ENCODE results near the gene IL18R1.

The IL18R1 gene

DNA sequence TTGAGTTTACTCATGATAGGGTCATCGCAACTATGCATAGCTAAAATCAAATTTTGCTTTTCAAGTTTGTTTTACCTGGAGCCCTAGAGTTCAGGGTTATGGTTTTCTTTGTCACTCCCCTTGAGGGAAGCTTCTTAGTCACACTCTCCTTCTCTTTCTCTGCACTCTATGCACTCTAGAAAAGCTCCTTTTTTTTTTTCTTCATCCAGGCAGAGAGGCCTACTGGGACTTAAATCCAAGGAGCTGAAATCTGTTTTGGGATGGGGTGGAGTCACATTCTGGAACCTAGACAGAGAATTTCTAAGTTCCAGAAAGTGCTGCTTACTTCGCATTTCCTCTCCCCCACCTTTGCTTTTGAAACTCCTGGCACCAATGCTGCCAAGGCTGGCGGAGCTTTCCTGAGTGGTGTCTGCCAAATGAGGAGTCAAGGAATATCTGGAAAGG, 19.1 kb upstream of the IL18R1 start:
- H3K27ac Mint-ChIP-seq: no peak overlapping the region
- peaks cover 0 to 8% of the 10 kb centered on the region in 2 donors for H3K9me3 Mint-ChIP-seq
- H3K4me1 Mint-ChIP-seq: peaks cover 24% of the 10 kb centered on the region
- no peak overlapping the region for H3K4me3 Mint-ChIP-seq
- peaks cover 12% of the 10 kb centered on the region for H3K27me3 Mint-ChIP-seq
- no peak for ATAC-seq
- no peak for DNase-seq

DNA sequence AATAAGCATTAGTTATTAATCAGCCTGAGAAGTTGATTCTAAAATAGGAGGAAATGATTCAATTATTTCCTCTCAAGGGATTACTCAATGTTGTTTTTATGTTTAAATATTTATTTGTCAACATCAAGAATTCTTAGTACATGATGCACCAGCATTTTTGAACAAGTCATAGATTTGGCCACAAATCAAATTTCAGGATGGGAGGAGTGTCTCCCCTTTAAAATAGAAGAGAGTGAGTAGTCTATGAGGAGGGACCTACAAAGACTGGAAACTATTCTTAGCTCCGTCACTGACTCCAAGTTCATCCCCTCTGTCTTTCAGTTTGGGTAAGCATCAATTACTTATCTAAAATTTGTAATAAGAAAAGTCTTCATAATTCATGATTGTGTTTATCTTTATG, 18.6 kb upstream of the IL18R1 start:
- H3K4me1 Mint-ChIP-seq: peaks cover 24% of the 10 kb centered on the region
- H3K27me3 Mint-ChIP-seq: peaks cover 12% of the 10 kb centered on the region
- no peak for DNase-seq
- no peak overlapping the region for H3K4me3 Mint-ChIP-seq
- peaks cover 0 to 8% of the 10 kb centered on the region in 2 donors for H3K9me3 Mint-ChIP-seq
- ATAC-seq: no peak
- no peak overlapping the region for H3K27ac Mint-ChIP-seq

GRCh38 chr2:102337481-102338386, 17.9 kb upstream of the IL18R1 start:
- H3K9me3 Mint-ChIP-seq: peaks cover 0 to under 1% of the 10 kb centered on the region in 2 donors
- H3K27ac Mint-ChIP-seq: no peak overlapping the region
- H3K27me3 Mint-ChIP-seq: peaks cover 4% of the 10 kb centered on the region
- H3K4me1 Mint-ChIP-seq: peaks cover 24% of the 10 kb centered on the region
- ATAC-seq (peak; percentile 85), DNase-seq (no peak)
- no peak overlapping the region for H3K4me3 Mint-ChIP-seq

- Mint-ChIP-seq H3K27me3 (no peaks in the 10 kb centered on the region), H3K4me1 (peaks cover 15% of the 10 kb centered on the region), H3K9me3 (no peaks in the 10 kb centered on the region), H3K27ac (no peak overlapping the region), H3K4me3 (no peak overlapping the region)
- ATAC-seq (no peak), DNase-seq (no peak)
Observed at GRCh38 chr2:102340778-102341177, 14.8 kb upstream of the IL18R1 start.

- no peaks in the 10 kb centered on the region for H3K9me3 Mint-ChIP-seq
- peaks cover 6% of the 10 kb centered on the region for H3K27me3 Mint-ChIP-seq
- ATAC-seq (no peak), DNase-seq (no peak)
- H3K4me1 Mint-ChIP-seq: peaks cover 2% of the 10 kb centered on the region
- H3K27ac Mint-ChIP-seq: no peak overlapping the region
- H3K4me3 Mint-ChIP-seq: no peak overlapping the region
Observed at GRCh38 chr2:102342888-102343287, 12.7 kb upstream of the IL18R1 start.

- DNase-seq: no peak
- Mint-ChIP-seq H3K4me1 (no peaks in the 10 kb centered on the region), H3K4me3 (no peak overlapping the region), H3K27ac (no peak overlapping the region), H3K9me3 (no peaks in the 10 kb centered on the region), H3K27me3 (peaks cover 6% of the 10 kb centered on the region)
- no peak for ATAC-seq
Observed at GRCh38 chr2:102344397-102344796, 11.2 kb upstream of the IL18R1 start.

GRCh38 chr2:102345329-102345920, 10.2 kb upstream of the IL18R1 start:
- DNase-seq (no peak), ATAC-seq (no peak)
- no peaks in the 10 kb centered on the region for H3K9me3 Mint-ChIP-seq
- no peak overlapping the region for H3K27ac Mint-ChIP-seq
- H3K27me3 Mint-ChIP-seq: peaks cover 6% of the 10 kb centered on the region
- no peaks in the 10 kb centered on the region for H3K4me1 Mint-ChIP-seq
- no peak overlapping the region for H3K4me3 Mint-ChIP-seq

DNA sequence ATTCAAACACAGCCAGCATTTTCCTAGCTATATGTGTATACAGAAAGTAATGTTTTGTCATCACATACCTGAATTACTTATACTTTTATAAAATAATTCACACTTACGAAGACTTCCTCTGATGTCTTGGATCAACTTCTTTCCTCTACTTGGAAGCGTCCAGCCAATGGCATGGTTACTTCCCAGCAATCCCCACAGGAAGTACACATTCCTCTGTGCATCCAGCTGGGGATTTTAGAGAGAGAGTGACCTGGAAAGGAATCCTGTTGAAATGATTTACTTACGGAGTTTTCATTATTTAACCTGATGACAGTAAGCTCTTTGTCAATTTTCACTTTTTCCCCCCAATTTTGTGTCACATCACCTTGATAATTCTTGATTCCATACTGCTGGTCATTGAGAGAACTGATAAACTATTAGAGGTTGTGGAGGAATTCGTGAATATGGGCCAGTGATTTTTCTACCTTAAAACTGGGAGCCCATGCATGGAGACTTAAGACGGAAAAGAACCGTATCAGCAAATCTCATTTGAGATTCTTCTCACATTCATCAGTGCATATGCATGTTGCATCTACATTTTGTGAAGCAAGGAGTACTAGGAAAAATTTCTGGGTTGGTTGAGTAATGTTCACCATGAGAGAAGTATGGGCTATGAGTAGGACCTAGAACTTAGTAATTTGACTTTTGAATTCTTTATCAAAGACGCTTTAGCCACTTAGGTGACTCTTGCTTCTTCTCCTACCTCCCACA, 9.0 kb upstream of the IL18R1 start:
- ATAC-seq (no peak), DNase-seq (no peak)
- Mint-ChIP-seq H3K9me3 (no peaks in the 10 kb centered on the region), H3K27me3 (peaks cover 6% of the 10 kb centered on the region), H3K4me3 (no peak overlapping the region), H3K27ac (no peak overlapping the region), H3K4me1 (no peaks in the 10 kb centered on the region)

- peaks cover 6% of the 10 kb centered on the region for H3K27me3 Mint-ChIP-seq
- no peak for ATAC-seq
- H3K4me1 Mint-ChIP-seq: peaks cover 5% of the 10 kb centered on the region
- H3K4me3 Mint-ChIP-seq: no peak overlapping the region
- DNase-seq: no peak
- no peak overlapping the region for H3K27ac Mint-ChIP-seq
- H3K9me3 Mint-ChIP-seq: no peaks in the 10 kb centered on the region
Observed at GRCh38 chr2:102350137-102350793, 5.3 kb upstream of the IL18R1 start.

GRCh38 chr2:102356381-102356712, 751 bp downstream of the IL18R1 start:
- DNase-seq: no peak
- ATAC-seq: peak; percentile 35
- Mint-ChIP-seq H3K27ac (peak overlapping the region; percentile 92 to 96), H3K4me3 (peak overlapping the region; percentile 99), H3K4me1 (peaks cover 51% of the 10 kb centered on the region), H3K9me3 (no peaks in the 10 kb centered on the region), H3K27me3 (no peaks in the 10 kb centered on the region)

DNA sequence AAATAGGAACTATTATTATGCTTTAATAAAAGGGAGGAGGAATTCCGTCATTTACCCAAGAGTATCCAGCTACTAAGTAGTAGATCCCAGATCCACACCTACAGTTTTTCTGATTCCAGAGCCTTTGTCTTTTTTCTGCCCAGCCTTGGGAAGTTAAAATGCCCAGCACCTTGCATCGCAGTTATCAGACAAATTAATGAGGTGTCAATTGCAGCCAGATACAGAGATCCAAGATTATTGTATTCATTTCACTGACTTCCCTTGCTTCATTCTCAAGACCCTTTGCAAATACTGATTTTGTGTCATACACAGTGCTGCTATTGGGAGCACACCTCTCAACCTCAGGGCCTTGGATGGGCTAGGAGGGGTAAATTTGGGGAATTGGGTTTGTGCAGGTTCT, 1.1 kb downstream of the IL18R1 start:
- H3K27ac Mint-ChIP-seq: peak overlapping the region; percentile 88 to 96
- peak overlapping the region; percentile 99 for H3K4me3 Mint-ChIP-seq
- peaks cover 0 to under 1% of the 10 kb centered on the region in 2 donors for H3K9me3 Mint-ChIP-seq
- peaks cover 55% of the 10 kb centered on the region for H3K4me1 Mint-ChIP-seq
- no peaks in the 10 kb centered on the region for H3K27me3 Mint-ChIP-seq
- DNase-seq (no peak), ATAC-seq (no peak)

DNA sequence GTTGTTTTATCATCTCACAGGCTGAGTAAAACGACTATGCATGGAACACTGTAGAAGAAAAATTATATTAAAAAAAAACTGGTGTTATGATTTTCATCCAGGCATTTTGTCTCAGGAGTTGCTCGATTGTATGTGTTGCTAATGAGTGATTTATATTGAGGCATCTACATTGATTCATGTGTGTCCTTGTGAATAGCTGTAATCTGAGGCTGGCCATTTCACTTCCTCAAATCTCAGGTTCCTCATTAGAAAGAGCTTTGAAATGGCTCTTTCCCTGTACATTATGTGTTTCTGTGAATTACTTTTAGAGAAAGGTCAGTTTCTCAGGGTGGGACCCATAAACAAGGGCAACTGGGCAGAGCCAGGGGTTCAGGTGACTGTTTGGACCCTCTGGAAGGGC, 2.3 kb downstream of the IL18R1 start:
- Mint-ChIP-seq H3K27me3 (no peaks in the 10 kb centered on the region), H3K4me1 (peaks cover 64% of the 10 kb centered on the region), H3K9me3 (peaks cover 4 to 9% of the 10 kb centered on the region in 2 donors), H3K27ac (peak overlapping the region in 1 of 2 donors; percentile 63), H3K4me3 (peak overlapping the region; percentile 99)
- DNase-seq (no peak), ATAC-seq (no peak)

- no peak for DNase-seq
- Mint-ChIP-seq H3K9me3 (peaks cover 9 to 14% of the 10 kb centered on the region in 2 donors), H3K4me1 (peaks cover 69% of the 10 kb centered on the region), H3K4me3 (peak overlapping the region; percentile 99), H3K27me3 (no peaks in the 10 kb centered on the region), H3K27ac (peak overlapping the region in 1 of 2 donors; percentile 55)
- ATAC-seq: no peak
Observed at GRCh38 chr2:102358496-102358895, 2.9 kb downstream of the IL18R1 start.

- Mint-ChIP-seq H3K27ac (no peak overlapping the region), H3K4me1 (peaks cover 78% of the 10 kb centered on the region), H3K4me3 (peak overlapping the region in 1 of 2 donors; percentile 99), H3K27me3 (no peaks in the 10 kb centered on the region), H3K9me3 (peaks cover 13 to 21% of the 10 kb centered on the region in 2 donors)
- no peak for DNase-seq
- no peak for ATAC-seq
Observed at GRCh38 chr2:102359527-102359926, 3.9 kb downstream of the IL18R1 start.

- DNase-seq: no peak
- peak overlapping the region in 1 of 2 donors; percentile 43 for H3K27ac Mint-ChIP-seq
- peak overlapping the region in 1 of 2 donors; percentile 69 for H3K4me3 Mint-ChIP-seq
- ATAC-seq: no peak
- H3K4me1 Mint-ChIP-seq: peaks cover 83% of the 10 kb centered on the region
- H3K27me3 Mint-ChIP-seq: no peaks in the 10 kb centered on the region
- H3K9me3 Mint-ChIP-seq: peaks cover 35 to 42% of the 10 kb centered on the region in 2 donors
Observed at GRCh38 chr2:102361632-102362241, 6.1 kb downstream of the IL18R1 start.

All from stimulated activated naive CD8-positive, alpha-beta T cell treated with anti-CD3 and anti-CD28 coated beads, Interleukin-15, amount 100 ng/mL, for 72 hours (primary cell).